HG03565 (cell line): ENCODE data around the gene GP1BB.
"Not testable (repeated sequence)": the region's sequence is repeated elsewhere in the genome, so short reads cannot be mapped to it uniquely, and the experiment has no call there.

Experiments used
- ATAC-seq: cut with Tn5 transposase; IDR thresholded peaks from one replicate; pipeline ENCODE4 v1.9.1; 2021; ENCODE audit warnings: mild to moderate bottlenecking, moderate library complexity; ENCODE audit not compliant: unreplicated experiment

The GP1BB gene

GRCh38 chr22:19693581-19693980 lies 29.8 kb upstream of the GP1BB start:
- no peak for ATAC-seq

- ATAC-seq = no peak
Observed at GRCh38 chr22:19693981-19694670, 29.2 kb upstream of the GP1BB start.

- ATAC-seq = no peak
Observed at GRCh38 chr22:19694696-19695095, 28.6 kb upstream of the GP1BB start.

GRCh38 chr22:19696504-19697276 lies 26.6 kb upstream of the GP1BB start:
- no peak for ATAC-seq

GRCh38 chr22:19697871-19698270 lies 25.5 kb upstream of the GP1BB start:
- not testable (repeated sequence) for ATAC-seq

GRCh38 chr22:19700790-19701419 lies 22.4 kb upstream of the GP1BB start:
- ATAC-seq = no peak

GRCh38 chr22:19701420-19702145 lies 21.8 kb upstream of the GP1BB start:
- ATAC-seq = no peak

GRCh38 chr22:19703869-19704268 lies 19.5 kb upstream of the GP1BB start:
- no peak for ATAC-seq

GRCh38 chr22:19704355-19705015 lies 18.9 kb upstream of the GP1BB start:
- ATAC-seq = no peak

- ATAC-seq = no peak
Observed at GRCh38 chr22:19705181-19705934, 18.0 kb upstream of the GP1BB start.

- ATAC-seq = no peak
Observed at GRCh38 chr22:19706661-19707151, 16.6 kb upstream of the GP1BB start.

GRCh38 chr22:19707347-19708290 lies 15.7 kb upstream of the GP1BB start:
- no peak for ATAC-seq

GRCh38 chr22:19708321-19709011 lies 14.9 kb upstream of the GP1BB start:
- no peak for ATAC-seq

- no peak for ATAC-seq
Observed at GRCh38 chr22:19709063-19709769, 14.1 kb upstream of the GP1BB start.

- no peak for ATAC-seq
Observed at GRCh38 chr22:19710020-19710768, 13.1 kb upstream of the GP1BB start.

- ATAC-seq = no peak
Observed at GRCh38 chr22:19710769-19711106, 12.6 kb upstream of the GP1BB start.

- ATAC-seq = no peak
Observed at GRCh38 chr22:19713245-19713644, 10.1 kb upstream of the GP1BB start.
